Measurements from ENCODE around the gene CNNM2.

Gene CNNM2

DNA sequence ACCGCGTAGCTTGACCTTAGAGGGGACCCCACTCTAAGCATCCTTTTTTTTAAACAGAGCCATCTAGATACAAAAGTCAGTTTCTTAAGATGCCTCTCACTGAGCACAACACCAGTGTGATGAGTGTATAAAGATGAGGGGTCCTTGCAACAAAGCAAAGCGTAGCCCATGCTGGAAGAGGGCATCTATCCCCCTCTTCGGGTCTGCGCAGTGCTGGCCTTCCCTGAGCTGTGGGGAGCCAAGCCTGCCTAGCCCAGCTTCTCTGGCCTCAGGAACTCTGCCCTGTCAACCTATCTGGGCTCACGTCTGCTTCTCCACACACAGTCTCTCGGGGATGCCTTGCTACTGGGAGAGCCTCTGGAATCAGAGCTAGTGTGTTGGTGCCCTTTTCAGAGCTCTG is 161.0 kb downstream of the CNNM2 start:
- Histone ChIP-seq H3K27ac (ENCODE audit: low read depth, low read length, poor library complexity, severe bottlenecking) (no peak overlapping the region), H3K4me1 (ENCODE audit: insufficient read depth, low read length, severe bottlenecking) (no peaks in the 10 kb centered on the region), H3K9ac (ENCODE audit: low read length) (no peak overlapping the region), H3K4me3 (ENCODE audit: low read depth, low read length, poor library complexity, severe bottlenecking) (no peak overlapping the region), H3F3A (ENCODE audit: insufficient read depth, low read length) (no peaks in the 10 kb centered on the region), H2AFZ (ENCODE audit: low read length) (no peak overlapping the region), H3K9me3 (ENCODE audit: low read length) (no peaks in the 10 kb centered on the region), H3K4me2 (ENCODE audit: low read length) (no peak overlapping the region), H3K79me2 (ENCODE audit: insufficient read depth, low read length) (no peaks in the 10 kb centered on the region), H3K27me3 (ENCODE audit: insufficient read depth, low read length) (no peaks in the 10 kb centered on the region), H4K20me1 (ENCODE audit: insufficient read depth, low read length) (no peaks in the 10 kb centered on the region), H3K9me2 (ENCODE audit: low read depth, low read length) (no peaks in the 10 kb centered on the region), H3K36me3 (ENCODE audit: insufficient read depth, low read length) (peaks cover 7% of the 10 kb centered on the region; the same call in 1 of the 2 replicates)
- no peak for TF ChIP-seq EZH2 (IDR thresholded peaks at IDR 0.05; ENCODE audit: borderline replicate concordance, low read length)
- TF ChIP-seq, protein P1, sequence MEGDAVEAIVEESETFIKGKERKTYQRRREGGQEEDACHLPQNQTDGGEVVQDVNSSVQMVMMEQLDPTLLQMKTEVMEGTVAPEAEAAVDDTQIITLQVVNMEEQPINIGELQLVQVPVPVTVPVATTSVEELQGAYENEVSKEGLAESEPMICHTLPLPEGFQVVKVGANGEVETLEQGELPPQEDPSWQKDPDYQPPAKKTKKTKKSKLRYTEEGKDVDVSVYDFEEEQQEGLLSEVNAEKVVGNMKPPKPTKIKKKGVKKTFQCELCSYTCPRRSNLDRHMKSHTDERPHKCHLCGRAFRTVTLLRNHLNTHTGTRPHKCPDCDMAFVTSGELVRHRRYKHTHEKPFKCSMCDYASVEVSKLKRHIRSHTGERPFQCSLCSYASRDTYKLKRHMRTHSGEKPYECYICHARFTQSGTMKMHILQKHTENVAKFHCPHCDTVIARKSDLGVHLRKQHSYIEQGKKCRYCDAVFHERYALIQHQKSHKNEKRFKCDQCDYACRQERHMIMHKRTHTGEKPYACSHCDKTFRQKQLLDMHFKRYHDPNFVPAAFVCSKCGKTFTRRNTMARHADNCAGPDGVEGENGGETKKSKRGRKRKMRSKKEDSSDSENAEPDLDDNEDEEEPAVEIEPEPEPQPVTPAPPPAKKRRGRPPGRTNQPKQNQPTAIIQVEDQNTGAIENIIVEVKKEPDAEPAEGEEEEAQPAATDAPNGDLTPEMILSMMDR (IDR thresholded peaks at IDR 0.05; ENCODE audit: low read length): no peak

GRCh38 chr10:103079946-103080345 is 161.9 kb downstream of the CNNM2 start:
- Histone ChIP-seq H3K4me2 (ENCODE audit: low read length) (no peak overlapping the region), H3K27ac (ENCODE audit: low read depth, low read length, poor library complexity, severe bottlenecking) (no peak overlapping the region), H3K79me2 (ENCODE audit: insufficient read depth, low read length) (no peaks in the 10 kb centered on the region), H3F3A (ENCODE audit: insufficient read depth, low read length) (no peaks in the 10 kb centered on the region), H3K27me3 (ENCODE audit: insufficient read depth, low read length) (no peaks in the 10 kb centered on the region), H4K20me1 (ENCODE audit: insufficient read depth, low read length) (no peaks in the 10 kb centered on the region), H3K4me3 (ENCODE audit: low read depth, low read length, poor library complexity, severe bottlenecking) (no peak overlapping the region), H3K4me1 (ENCODE audit: insufficient read depth, low read length, severe bottlenecking) (no peaks in the 10 kb centered on the region), H2AFZ (ENCODE audit: low read length) (no peak overlapping the region), H3K9ac (ENCODE audit: low read length) (no peak overlapping the region), H3K9me2 (ENCODE audit: low read depth, low read length) (no peaks in the 10 kb centered on the region), H3K9me3 (ENCODE audit: low read length) (no peaks in the 10 kb centered on the region), H3K36me3 (ENCODE audit: insufficient read depth, low read length) (peaks cover 10% of the 10 kb centered on the region; the same call in 1 of the 2 replicates)
- no peak for TF ChIP-seq EZH2 (IDR thresholded peaks at IDR 0.05; ENCODE audit: borderline replicate concordance, low read length)
- TF ChIP-seq, protein P1 (IDR thresholded peaks at IDR 0.05; ENCODE audit: low read length): no peak

GRCh38 chr10:103080891-103081581 is 162.9 kb downstream of the CNNM2 start:
- H3K36me3 ChIP-seq (ENCODE audit: insufficient read depth, low read length): peaks cover 21% of the 10 kb centered on the region
- no peaks in the 10 kb centered on the region for H3K79me2 ChIP-seq (ENCODE audit: insufficient read depth, low read length)
- TF ChIP-seq, protein P1 (IDR thresholded peaks at IDR 0.05; ENCODE audit: low read length): no peak
- no peak for TF ChIP-seq EZH2 (IDR thresholded peaks at IDR 0.05; ENCODE audit: borderline replicate concordance, low read length)
- H3K27ac ChIP-seq (ENCODE audit: low read depth, low read length, poor library complexity, severe bottlenecking): no peak overlapping the region
- no peak overlapping the region for H2AFZ ChIP-seq (ENCODE audit: low read length)
- no peaks in the 10 kb centered on the region for H3K9me2 ChIP-seq (ENCODE audit: low read depth, low read length)
- no peak overlapping the region for H3K4me2 ChIP-seq (ENCODE audit: low read length)
- no peaks in the 10 kb centered on the region for H3K27me3 ChIP-seq (ENCODE audit: insufficient read depth, low read length)
- H3K9me3 ChIP-seq (ENCODE audit: low read length): no peaks in the 10 kb centered on the region
- H3F3A ChIP-seq (ENCODE audit: insufficient read depth, low read length): no peaks in the 10 kb centered on the region
- H3K4me1 ChIP-seq (ENCODE audit: insufficient read depth, low read length, severe bottlenecking): no peaks in the 10 kb centered on the region
- H3K4me3 ChIP-seq (ENCODE audit: low read depth, low read length, poor library complexity, severe bottlenecking): no peak overlapping the region
- no peak overlapping the region for H3K9ac ChIP-seq (ENCODE audit: low read length)
- H4K20me1 ChIP-seq (ENCODE audit: insufficient read depth, low read length): no peaks in the 10 kb centered on the region
